ES-I3 (cell line): ENCODE results near the gene SAMD1.
"Not testable (repeated sequence)": the region's sequence is repeated elsewhere in the genome, so short reads cannot be mapped to it uniquely, and the experiment has no call there.

Experiments
- H3K36me3 ChIP-seq: 2 replicates; pipeline ENCODE4 v1.6.1; 2013; ENCODE audit warnings: mild to moderate bottlenecking, low read length, control low read depth, moderate library complexity; ENCODE audit not compliant: insufficient read depth
- H3K4me1 ChIP-seq: 2 replicates; pipeline ENCODE4 v1.6.1; 2013; ENCODE audit warnings: mild to moderate bottlenecking, control low read depth, low read length; ENCODE audit not compliant: insufficient read depth
- H3K9ac ChIP-seq: 2 replicates; pipeline ENCODE4 v1.6.1; 2013; ENCODE audit warnings: low read depth, mild to moderate bottlenecking, low read length, moderate library complexity
- H3K9me3 ChIP-seq: 2 replicates; pipeline ENCODE4 v1.6.1; 2013; ENCODE audit warnings: mild to moderate bottlenecking, low read length, moderate library complexity; ENCODE audit not compliant: control insufficient read depth, insufficient read depth

SAMD1 gene

GRCh38 chr19:14055396-14055795, 35.2 kb downstream of the SAMD1 start:
- Histone ChIP-seq H3K36me3 (no peaks in the 10 kb centered on the region), H3K9me3 (no peaks in the 10 kb centered on the region), H3K9ac (no peak overlapping the region), H3K4me1 (peaks cover 7% of the 10 kb centered on the region; the same call in 1 of the 2 replicates)

- Histone ChIP-seq H3K36me3 (no peaks in the 10 kb centered on the region), H3K9me3 (no peaks in the 10 kb centered on the region), H3K9ac (no peak overlapping the region), H3K4me1 (peaks cover 7% of the 10 kb centered on the region; the same call in 1 of the 2 replicates)
These were observed 35.8 kb downstream of the SAMD1 start for GRCh38 chr19:14054721-14055120.

- H3K9me3 ChIP-seq: no peaks in the 10 kb centered on the region
- peaks cover 7% of the 10 kb centered on the region; the same call in 1 of the 2 replicates for H3K4me1 ChIP-seq
- no peaks in the 10 kb centered on the region for H3K36me3 ChIP-seq
- H3K9ac ChIP-seq: no peak overlapping the region
These were observed 36.5 kb downstream of the SAMD1 start for GRCh38 chr19:14054099-14054498.

GRCh38 chr19:14053500-14053899, 37.1 kb downstream of the SAMD1 start:
- Histone ChIP-seq H3K9me3 (no peaks in the 10 kb centered on the region), H3K4me1 (peaks cover 4% of the 10 kb centered on the region; the same call in 1 of the 2 replicates), H3K36me3 (no peaks in the 10 kb centered on the region), H3K9ac (no peak overlapping the region)

GRCh38 chr19:14053032-14053431, 37.5 kb downstream of the SAMD1 start:
- Histone ChIP-seq H3K4me1 (no peaks in the 10 kb centered on the region), H3K36me3 (no peaks in the 10 kb centered on the region), H3K9me3 (peaks cover 2% of the 10 kb centered on the region; the same call in 1 of the 2 replicates), H3K9ac (no peak overlapping the region)

- H3K36me3 ChIP-seq: no peaks in the 10 kb centered on the region
- H3K9ac ChIP-seq: no peak overlapping the region
- no peaks in the 10 kb centered on the region for H3K4me1 ChIP-seq
- H3K9me3 ChIP-seq: peaks cover 2% of the 10 kb centered on the region; the same call in 1 of the 2 replicates
These were observed 38.1 kb downstream of the SAMD1 start for GRCh38 chr19:14052470-14052869.

GRCh38 chr19:14051980-14052379, 38.6 kb downstream of the SAMD1 start:
- Histone ChIP-seq H3K9me3 (peaks cover 2% of the 10 kb centered on the region; the same call in 1 of the 2 replicates), H3K4me1 (no peaks in the 10 kb centered on the region), H3K36me3 (no peaks in the 10 kb centered on the region), H3K9ac (no peak overlapping the region)

GRCh38 chr19:14050961-14051360, 39.6 kb downstream of the SAMD1 start:
- not testable (repeated sequence) for H3K36me3 ChIP-seq, H3K4me1 ChIP-seq, H3K9ac ChIP-seq

GRCh38 chr19:14050512-14050911, 40.0 kb downstream of the SAMD1 start:
- peaks cover 2% of the 10 kb centered on the region; the same call in 1 of the 2 replicates for H3K9me3 ChIP-seq
- H3K36me3 ChIP-seq: no peaks in the 10 kb centered on the region
- H3K9ac ChIP-seq: no peak overlapping the region
- no peaks in the 10 kb centered on the region for H3K4me1 ChIP-seq

More at GRCh38 chr19:14050961-14051360, 39.6 kb downstream of the SAMD1 start:
- H3K9me3 ChIP-seq: not testable (repeated sequence)

GRCh38 chr19:14048443-14049153, 42.0 kb downstream of the SAMD1 start:
- H3K4me1 ChIP-seq: no peaks in the 10 kb centered on the region
- no peaks in the 10 kb centered on the region for H3K36me3 ChIP-seq
- peaks cover 2% of the 10 kb centered on the region; the same call in 1 of the 2 replicates for H3K9me3 ChIP-seq
- H3K9ac ChIP-seq: no peak overlapping the region

- not testable (repeated sequence) for H3K9ac ChIP-seq, H3K9me3 ChIP-seq, H3K4me1 ChIP-seq, H3K36me3 ChIP-seq
These were observed 42.7 kb downstream of the SAMD1 start for GRCh38 chr19:14047866-14048265.

- H3K4me1 ChIP-seq, H3K9ac ChIP-seq, H3K9me3 ChIP-seq, H3K36me3 ChIP-seq: not testable (repeated sequence)
These were observed 47.6 kb downstream of the SAMD1 start for GRCh38 chr19:14042659-14043608.

GRCh38 chr19:14039181-14039580, 51.4 kb downstream of the SAMD1 start:
- no peaks in the 10 kb centered on the region for H3K36me3 ChIP-seq
- H3K4me1 ChIP-seq: no peaks in the 10 kb centered on the region; the same call in 1 of the 2 replicates
- no peaks in the 10 kb centered on the region for H3K9me3 ChIP-seq
- no peak overlapping the region for H3K9ac ChIP-seq
